Nephron (organoid): ENCODE measurements around the gene NACC2.

Source experiments
- H3K27ac Mint-ChIP-seq, 3 experiments: 2 replicates each; pipeline ENCODE4 v1.8.0; 2020; ENCODE audit warnings: mixed read lengths in 3 of 3, mild to moderate bottlenecking in 2 of 3, moderate library complexity in 1 of 3
- H3K27me3 Mint-ChIP-seq: 2 replicates; pipeline ENCODE4 v1.8.0; 2021; ENCODE audit warnings: low read depth, mild to moderate bottlenecking, moderate library complexity, mixed read lengths
- H3K36me3 Mint-ChIP-seq: 2 replicates; pipeline ENCODE4 v1.8.0; 2020; ENCODE audit warnings: low read depth, mixed read lengths
- H3K4me1 Mint-ChIP-seq: 2 replicates; pipeline ENCODE4 v1.8.0; 2020; ENCODE audit warnings: mixed read lengths
- H3K4me3 Mint-ChIP-seq, 3 experiments: 2 replicates each; pipeline ENCODE4 v1.8.0; 2020; ENCODE audit warnings: mild to moderate bottlenecking in 3 of 3, mixed read lengths in 3 of 3, moderate library complexity in 2 of 3
- H3K9me3 Mint-ChIP-seq: 2 replicates; pipeline ENCODE4 v1.8.0; 2020; ENCODE audit warnings: mixed read lengths
- CTCF ChIP-seq, 3 experiments: fragments of 200-600 bp; sonication (generic); IDR thresholded peaks; one replicate each; pipeline ENCODE4 v1.5.0; 2021; ENCODE audit warnings: antibody characterized with exemption in 3 of 3; ENCODE audit not compliant: unreplicated experiment in 3 of 3

NACC2 gene

DNA sequence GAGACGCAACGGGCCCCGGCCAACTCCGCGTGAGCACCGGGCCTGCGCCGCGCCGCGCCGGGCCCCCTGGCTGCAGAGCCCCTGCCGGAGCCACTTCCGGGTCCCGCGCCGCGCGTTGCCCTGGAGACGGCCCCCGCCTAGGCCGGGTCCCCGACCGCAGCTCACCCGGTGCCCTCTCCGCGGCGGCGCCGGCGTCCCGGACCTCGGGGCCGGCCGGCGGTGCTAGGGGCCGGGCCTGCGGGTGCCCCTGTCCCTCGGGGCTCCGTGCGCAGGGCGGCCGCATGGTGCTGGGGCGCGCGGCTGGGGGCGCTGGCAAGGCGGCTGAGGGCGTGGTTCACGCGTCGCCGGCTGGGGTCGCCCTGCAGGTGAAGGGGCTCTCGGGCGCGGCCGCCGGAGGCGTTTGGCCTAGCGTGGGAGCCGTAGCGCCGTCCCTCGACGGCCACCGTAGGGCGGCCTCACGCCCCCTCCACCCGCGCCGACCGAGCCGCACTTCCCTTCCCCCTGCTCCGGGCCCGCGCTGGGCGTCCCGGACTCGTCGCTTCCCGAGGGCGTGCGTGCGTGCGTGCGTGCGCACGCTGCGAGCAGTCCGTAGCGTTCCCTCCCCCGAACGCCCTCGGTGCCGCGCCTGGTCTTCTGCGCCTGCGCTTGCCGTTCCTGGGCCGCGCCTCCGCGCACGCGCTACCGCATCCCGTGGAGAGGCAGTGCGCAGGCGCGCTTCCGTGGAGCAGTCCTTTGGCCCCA, 23.4 kb upstream of the NACC2 start, which contains the start of gene TMEM250:
TMEM250 (minus strand) TSS at position 556 of the 741 bp plus-strand sequence. CDS start 1,975 bp downstream, outside the sequence.
- H3K27me3 Mint-ChIP-seq: peaks cover 5% of the 10 kb centered on the region
- peak within 1 kb of the TSS in 2 of 3 experiments; percentile 84 to 91 for H3K27ac Mint-ChIP-seq
- H3K9me3 Mint-ChIP-seq: no peaks in the 10 kb centered on the region
- peaks cover 12% of the 10 kb centered on the region for H3K4me1 Mint-ChIP-seq
- H3K36me3 Mint-ChIP-seq: peaks cover 4% of the 10 kb centered on the region
- TF ChIP-seq CTCF (IDR thresholded peaks at IDR 0.05; ENCODE audit: unreplicated experiment in 3 of 3): no peak
- H3K4me3 Mint-ChIP-seq: peak within 1 kb of the TSS; percentile 80 to 90 (median 88)

DNA sequence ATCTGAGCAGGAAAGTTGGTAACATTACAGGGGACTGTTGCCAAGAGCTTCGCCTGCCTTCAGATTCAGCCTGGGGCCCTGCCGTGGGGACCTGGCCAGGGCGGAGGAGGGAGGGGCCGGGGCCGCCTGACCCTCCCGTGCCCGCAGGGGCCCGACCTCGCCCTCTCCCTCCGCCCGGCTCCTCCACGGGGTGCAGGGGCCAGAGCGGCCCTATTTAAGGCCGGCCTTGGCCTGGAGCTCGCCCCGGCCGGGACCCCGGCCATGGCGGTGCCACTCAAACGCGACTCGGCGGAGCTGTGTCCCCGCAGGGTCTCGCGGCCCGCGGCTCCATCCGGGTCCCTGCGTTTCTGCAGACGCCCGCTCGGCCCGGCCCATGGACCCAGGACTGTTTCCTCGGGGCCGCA, 22.8 kb upstream of the NACC2 start:
- Mint-ChIP-seq H3K9me3 (no peaks in the 10 kb centered on the region), H3K36me3 (peaks cover 4% of the 10 kb centered on the region), H3K4me3 (peak overlapping the region; percentile 78 to 90 (median 88)), H3K27me3 (peaks cover 3% of the 10 kb centered on the region), H3K4me1 (peaks cover 12% of the 10 kb centered on the region), H3K27ac (peak overlapping the region in 2 of 3 experiments; percentile 84 to 91)
- no peak for TF ChIP-seq CTCF (IDR thresholded peaks at IDR 0.05; ENCODE audit: unreplicated experiment in 3 of 3)

DNA sequence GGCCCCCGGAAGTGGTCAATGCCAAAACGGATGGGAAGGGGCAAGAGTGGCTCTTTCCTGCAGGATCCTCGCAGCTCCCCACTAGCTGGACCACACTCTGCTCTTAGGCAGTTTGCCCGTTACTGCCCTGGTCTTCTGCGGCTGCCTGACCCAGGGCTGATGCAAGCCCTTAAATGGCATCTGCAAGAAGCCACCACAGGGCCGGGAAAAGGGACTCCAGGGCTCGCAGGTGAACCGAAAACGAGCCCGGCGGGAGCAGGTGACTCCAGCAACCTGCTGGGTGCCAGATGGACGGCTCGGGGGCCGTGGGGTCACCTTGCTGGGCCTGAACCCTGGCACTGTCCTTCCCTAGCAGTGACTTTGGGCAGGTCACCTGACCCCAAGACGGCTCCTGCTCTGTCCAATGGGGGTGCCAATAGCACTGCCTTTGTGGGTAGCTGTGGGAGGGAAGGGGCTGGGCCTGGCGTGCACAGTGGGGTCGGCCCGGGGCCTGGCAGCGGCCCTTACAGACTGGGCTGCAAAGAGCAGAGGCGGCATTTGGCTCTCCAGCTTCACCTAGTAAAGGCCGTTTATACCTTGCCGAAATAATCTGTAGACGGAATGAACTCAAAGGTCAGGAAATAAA, 22.3 kb upstream of the NACC2 start:
- H3K4me3 Mint-ChIP-seq: peak overlapping the region; percentile 78 to 90 (median 88)
- H3K4me1 Mint-ChIP-seq: peaks cover 10% of the 10 kb centered on the region
- H3K36me3 Mint-ChIP-seq: peaks cover 4% of the 10 kb centered on the region
- peaks cover 2% of the 10 kb centered on the region for H3K27me3 Mint-ChIP-seq
- no peak for TF ChIP-seq CTCF (IDR thresholded peaks at IDR 0.05; ENCODE audit: unreplicated experiment in 3 of 3)
- peak overlapping the region in 2 of 3 experiments; percentile 84 to 91 for H3K27ac Mint-ChIP-seq
- no peaks in the 10 kb centered on the region for H3K9me3 Mint-ChIP-seq

GRCh38 chr9:136116360-136117098, 21.4 kb upstream of the NACC2 start:
- Mint-ChIP-seq H3K36me3 (peaks cover 4% of the 10 kb centered on the region), H3K4me3 (peak overlapping the region; percentile 54 to 90 (median 68)), H3K9me3 (no peaks in the 10 kb centered on the region), H3K27ac (no peak overlapping the region), H3K4me1 (peaks cover 8% of the 10 kb centered on the region), H3K27me3 (no peaks in the 10 kb centered on the region)
- TF ChIP-seq CTCF (IDR thresholded peaks at IDR 0.05; ENCODE audit: unreplicated experiment in 3 of 3): no peak

DNA sequence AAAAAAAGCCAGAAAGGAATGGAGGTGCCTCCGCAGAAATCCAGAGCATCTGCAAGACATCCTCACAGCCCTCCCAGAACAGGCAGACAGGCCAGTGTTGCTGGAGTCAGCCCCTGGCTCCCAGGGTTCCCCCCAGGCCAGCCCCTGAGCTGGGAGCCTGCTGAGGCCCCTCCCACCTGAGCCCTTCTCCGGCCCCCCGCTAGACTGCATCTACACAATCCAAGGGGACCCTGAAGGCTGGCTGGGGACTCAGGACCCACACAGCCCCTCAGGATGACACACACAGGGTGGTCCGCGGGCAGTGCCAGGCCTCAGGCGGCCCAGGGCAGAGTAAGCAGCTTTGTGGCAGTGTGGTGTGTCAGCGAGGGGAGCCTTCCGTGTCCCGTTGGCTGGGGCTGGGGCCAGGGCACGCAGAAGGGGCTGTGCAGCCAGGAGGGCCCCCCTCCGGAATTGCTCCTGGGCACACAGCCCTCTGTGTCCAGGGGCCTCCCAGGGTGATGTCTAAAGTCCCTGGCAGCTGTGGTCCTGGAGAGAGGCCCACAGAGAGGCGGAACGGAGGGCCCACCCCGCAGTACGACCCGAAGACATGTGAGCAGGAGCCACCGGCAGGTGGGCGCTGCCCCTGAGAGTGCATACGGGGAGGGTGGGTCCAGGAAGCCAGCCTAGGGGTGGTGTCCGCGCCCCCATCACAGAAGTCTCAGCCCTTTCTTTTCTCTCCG, 20.7 kb upstream of the NACC2 start:
- Mint-ChIP-seq H3K4me3 (peak overlapping the region in 2 of 3 experiments; percentile 15 to 16), H3K4me1 (peaks cover 10% of the 10 kb centered on the region), H3K36me3 (peaks cover 4% of the 10 kb centered on the region), H3K27ac (no peak overlapping the region), H3K27me3 (no peaks in the 10 kb centered on the region), H3K9me3 (no peaks in the 10 kb centered on the region)
- no peak for TF ChIP-seq CTCF (IDR thresholded peaks at IDR 0.05; ENCODE audit: unreplicated experiment in 3 of 3)
